T-helper 17 cell (primary cell): ENCODE data around the gene SMCR8. TPM values are rescaled to one million over a fixed set of nuclear protein-coding genes. Genes with fewer than 3 reads are reported as not detected.
"Not testable (repeated sequence)": the region's sequence is repeated elsewhere in the genome, so short reads cannot be mapped to it uniquely, and the experiment has no call there.

Source experiments
- ATAC-seq: fragments of 150-1000 bp; cut with Tn5 transposase; 2 replicates; pipeline ENCODE4 v1.10.0; 2021; ENCODE audit warnings: mild to moderate bottlenecking, moderate library complexity
- DNase-seq, 3 donors: peaks; one replicate each; pipeline versions ENCODE4 v3.0.0 to v3.0.0-alpha.2; 2020 to 2021
- H3K9me3 ChIP-seq: one replicate; pipeline ENCODE4 v1.7.0; 2013; ENCODE audit warnings: low read length, mild to moderate bottlenecking; ENCODE audit not compliant: control insufficient read depth, poor library complexity, severe bottlenecking
- H3K27ac Mint-ChIP-seq: one replicate; pipeline ENCODE4 v1.8.0; 2022; ENCODE audit warnings: mild to moderate bottlenecking, moderate library complexity, mixed read lengths
- H3K27me3 Mint-ChIP-seq: one replicate; pipeline ENCODE4 v1.8.0; 2022; ENCODE audit warnings: mixed read lengths
- H3K36me3 Mint-ChIP-seq: one replicate; pipeline ENCODE4 v1.8.0; 2022; ENCODE audit warnings: low read depth, mixed read lengths
- H3K4me1 Mint-ChIP-seq: one replicate; pipeline ENCODE4 v1.8.0; 2022; ENCODE audit warnings: mild to moderate bottlenecking, mixed read lengths
- H3K4me3 Mint-ChIP-seq: one replicate; pipeline ENCODE4 v1.8.0; 2022; ENCODE audit warnings: mild to moderate bottlenecking, moderate library complexity, mixed read lengths
- total RNA-seq, 4 donors: library from RNA in 2 of 4; stranded (reverse) in 2 of 4; gene quantifications; one replicate each; pipeline ENCODE4 v1.2.3 and lab custom pipeline; 2022 to 2026

Gene SMCR8
- total RNA-seq, 2 donors from 2014 or later = 37.9 to 51.6 TPM

GRCh38 chr17:18339933-18340332 is 24.8 kb downstream of the SMCR8 start:
- Mint-ChIP-seq H3K36me3 (peaks cover 5% of the 10 kb centered on the region), H3K27me3 (no peaks in the 10 kb centered on the region), H3K27ac (no peak overlapping the region), H3K4me3 (no peak overlapping the region), H3K4me1 (peaks cover 2% of the 10 kb centered on the region)
- no peak for ATAC-seq
- DNase-seq = no peak
- H3K9me3 ChIP-seq = no peaks in the 10 kb centered on the region

- Mint-ChIP-seq H3K36me3 (peaks cover 3% of the 10 kb centered on the region), H3K27ac (peak overlapping the region; percentile 6), H3K27me3 (no peaks in the 10 kb centered on the region), H3K4me1 (peaks cover 2% of the 10 kb centered on the region), H3K4me3 (no peak overlapping the region)
- no peak for DNase-seq
- ATAC-seq = no peak
- H3K9me3 ChIP-seq = no peaks in the 10 kb centered on the region
Observed at GRCh38 chr17:18344021-18344420, 28.9 kb downstream of the SMCR8 start.

- no peaks in the 10 kb centered on the region for H3K36me3 Mint-ChIP-seq
- H3K27me3 Mint-ChIP-seq = no peaks in the 10 kb centered on the region
- H3K4me1 Mint-ChIP-seq = no peaks in the 10 kb centered on the region
- ATAC-seq (no peak), DNase-seq (no peak)
- no peaks in the 10 kb centered on the region for H3K9me3 ChIP-seq
- no peak overlapping the region for H3K4me3 Mint-ChIP-seq
- H3K27ac Mint-ChIP-seq = no peak overlapping the region
Observed at GRCh38 chr17:18353541-18353940, 38.4 kb downstream of the SMCR8 start.

GRCh38 chr17:18356624-18357023 is 41.5 kb downstream of the SMCR8 start:
- no peak for ATAC-seq
- H3K9me3 ChIP-seq = no peaks in the 10 kb centered on the region
- Mint-ChIP-seq H3K4me1 (no peaks in the 10 kb centered on the region), H3K4me3 (no peak overlapping the region), H3K27ac (no peak overlapping the region), H3K27me3 (no peaks in the 10 kb centered on the region), H3K36me3 (no peaks in the 10 kb centered on the region)
- no peak for DNase-seq

DNA sequence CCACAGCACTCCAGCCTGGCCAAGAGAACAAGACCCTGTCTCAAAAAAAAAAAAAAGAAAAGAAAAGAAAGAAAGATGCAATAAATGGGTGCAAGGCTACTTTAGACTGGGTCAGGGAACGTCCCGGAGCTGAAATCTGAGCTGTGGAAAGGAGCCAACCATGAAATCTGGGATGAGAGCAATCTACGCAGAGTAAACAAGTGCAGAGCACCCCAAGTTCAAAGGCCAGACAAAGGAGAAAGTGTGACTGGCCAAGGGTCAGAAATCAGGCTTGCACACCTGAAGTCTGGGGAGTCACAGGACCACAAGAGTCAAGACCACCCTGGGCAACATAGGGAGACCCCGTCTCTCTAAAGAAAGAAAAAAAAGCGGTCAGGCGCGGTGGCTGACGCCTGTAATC is 45.4 kb downstream of the SMCR8 start:
- peaks cover 13% of the 10 kb centered on the region for H3K4me1 Mint-ChIP-seq
- no peak for ATAC-seq
- H3K36me3 Mint-ChIP-seq = no peaks in the 10 kb centered on the region

DNA sequence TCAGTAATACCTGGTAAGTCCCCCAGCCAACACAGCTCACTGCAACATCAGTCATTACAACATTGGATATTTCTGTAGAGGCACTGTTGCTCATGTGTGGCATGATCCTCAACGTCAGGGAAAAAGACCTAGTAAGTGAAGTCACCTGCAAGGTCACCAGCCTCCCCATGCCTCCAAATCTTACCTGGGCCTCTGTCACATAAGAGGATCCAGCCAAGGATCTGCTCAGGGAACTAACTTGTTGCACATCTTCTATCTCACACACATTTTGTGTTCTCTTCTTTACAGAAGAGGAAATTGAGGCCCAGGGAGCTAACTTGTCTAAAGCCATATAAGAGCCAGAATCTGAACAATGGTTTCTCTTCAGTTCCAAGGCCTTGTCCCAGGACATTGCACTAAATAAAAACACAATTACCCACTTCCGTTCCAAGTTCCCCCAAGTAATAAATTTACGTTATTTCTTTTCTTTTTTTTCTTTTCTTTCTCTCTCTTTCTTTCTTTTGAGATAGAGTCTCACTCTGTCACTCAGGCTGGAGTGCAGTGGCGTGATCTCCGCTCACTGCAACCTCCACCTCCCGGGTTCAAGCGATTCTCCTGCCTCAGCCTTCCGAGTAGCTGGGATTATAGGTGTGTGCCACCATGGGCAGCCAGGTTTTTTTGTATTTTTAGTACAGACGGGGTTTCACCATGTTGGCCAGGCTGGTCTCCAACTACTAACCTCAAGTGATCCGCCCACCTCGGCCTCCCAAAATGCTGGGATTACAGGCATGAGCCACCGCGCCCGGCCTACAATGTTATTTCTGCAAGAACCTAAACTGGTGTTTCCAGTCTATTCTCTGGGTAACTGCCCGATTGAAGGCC is 47.0 kb downstream of the SMCR8 start:
- DNase-seq (no peak), ATAC-seq (no peak)
- no peaks in the 10 kb centered on the region for H3K27me3 Mint-ChIP-seq
- no peaks in the 10 kb centered on the region for H3K36me3 Mint-ChIP-seq
- H3K27ac Mint-ChIP-seq = peak overlapping the region; percentile 45
- peaks cover 13% of the 10 kb centered on the region for H3K4me1 Mint-ChIP-seq
- peak overlapping the region; percentile 95 for H3K4me3 Mint-ChIP-seq
- no peaks in the 10 kb centered on the region for H3K9me3 ChIP-seq

More for the DNA sequence above, 45.4 kb downstream of the SMCR8 start:
- no peak for DNase-seq
- Mint-ChIP-seq H3K4me3 (no peak overlapping the region), H3K27me3 (no peaks in the 10 kb centered on the region), H3K27ac (no peak overlapping the region)
- no peaks in the 10 kb centered on the region for H3K9me3 ChIP-seq

DNA sequence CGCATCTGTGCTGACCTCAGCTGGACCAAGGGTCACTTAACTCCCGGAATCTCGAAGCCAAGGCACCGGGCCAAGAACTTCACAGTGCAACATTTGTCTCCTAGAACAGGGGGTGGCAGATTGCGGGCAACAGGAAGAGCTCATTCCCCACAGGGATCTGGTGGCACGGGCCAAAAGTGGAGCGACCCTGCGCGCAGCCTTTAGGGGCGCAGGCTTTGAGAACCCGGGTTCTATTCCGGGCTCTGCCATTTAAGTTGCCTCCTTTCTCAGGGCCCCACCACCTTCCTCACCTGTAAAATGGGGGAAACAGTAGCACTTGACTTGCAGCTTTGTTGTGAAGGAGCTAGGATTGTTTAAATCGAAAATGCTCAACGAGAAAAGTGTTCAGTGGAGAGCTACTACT is 47.6 kb downstream of the SMCR8 start:
- H3K4me3 Mint-ChIP-seq = peak overlapping the region; percentile 95
- peaks cover 13% of the 10 kb centered on the region for H3K4me1 Mint-ChIP-seq
- no peaks in the 10 kb centered on the region for H3K36me3 Mint-ChIP-seq
- H3K9me3 ChIP-seq = no peaks in the 10 kb centered on the region
- DNase-seq = no peak
- H3K27ac Mint-ChIP-seq = peak overlapping the region; percentile 45
- ATAC-seq = no peak
- no peaks in the 10 kb centered on the region for H3K27me3 Mint-ChIP-seq

GRCh38 chr17:18363101-18364049 is 48.3 kb downstream of the SMCR8 start, which contains the start of gene SHMT1:
Gene SHMT1 (minus strand): TSS chr17:18363550. CDS start chr17:18355981, 7,569 bp downstream.
- no peaks in the 10 kb centered on the region for H3K27me3 Mint-ChIP-seq
- H3K36me3 Mint-ChIP-seq = peaks cover 1% of the 10 kb centered on the region
- ATAC-seq = peak; percentile 100

DNA sequence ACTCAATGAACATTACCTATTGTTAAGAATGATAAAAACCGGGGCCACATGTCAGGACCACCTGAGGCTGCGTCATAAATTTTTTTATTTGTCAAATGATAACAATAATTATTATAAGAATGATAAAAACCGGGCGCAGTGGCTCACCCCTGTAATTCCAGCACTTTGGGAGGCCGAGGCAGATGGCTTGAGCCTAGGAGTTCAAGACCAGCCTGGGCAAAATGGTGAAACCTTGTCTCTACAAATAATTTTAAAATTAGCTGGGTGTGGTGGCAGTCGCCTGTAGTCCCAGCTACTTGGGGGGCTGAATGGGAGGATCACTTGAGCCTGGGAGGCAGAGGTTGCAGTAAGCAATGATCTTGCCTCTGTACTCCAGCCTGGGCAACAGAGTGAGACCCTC is 49.1 kb downstream of the SMCR8 start:
- Mint-ChIP-seq H3K4me3 (no peak overlapping the region), H3K27me3 (no peaks in the 10 kb centered on the region), H3K4me1 (peaks cover 13% of the 10 kb centered on the region), H3K36me3 (peaks cover 3% of the 10 kb centered on the region), H3K27ac (no peak overlapping the region)
- H3K9me3 ChIP-seq = no peaks in the 10 kb centered on the region
- ATAC-seq = no peak
- DNase-seq = no peak

More at GRCh38 chr17:18363101-18364049, 48.3 kb downstream of the SMCR8 start, which contains the start of gene SHMT1:
- H3K27ac Mint-ChIP-seq = peak within 1 kb of the TSS; percentile 45
- peaks cover 13% of the 10 kb centered on the region for H3K4me1 Mint-ChIP-seq
- peak within 1 kb of the TSS; percentile 95 for H3K4me3 Mint-ChIP-seq
- H3K9me3 ChIP-seq = no peaks in the 10 kb centered on the region
- peak; percentile 87 to 90 (median 87) for DNase-seq

DNA sequence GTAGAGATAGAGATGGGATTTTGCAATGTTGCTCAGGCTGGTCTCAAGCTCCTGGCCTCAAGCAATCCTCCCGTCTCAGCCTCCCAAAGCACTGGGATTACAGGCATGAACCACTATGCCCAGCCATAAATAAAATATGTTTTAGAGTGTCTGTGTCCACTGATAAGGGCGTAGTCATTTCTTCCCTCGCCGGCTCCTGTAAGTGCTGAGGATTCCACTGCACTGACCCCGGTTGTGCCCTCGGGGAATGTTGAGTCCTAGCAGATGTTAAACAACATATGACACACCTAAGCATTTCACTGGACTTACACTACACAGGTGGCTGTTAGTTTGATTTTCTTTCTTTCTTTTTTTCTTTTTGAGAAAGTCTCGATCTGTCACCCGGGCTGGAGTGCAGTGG is 53.9 kb downstream of the SMCR8 start:
- H3K4me1 Mint-ChIP-seq = peaks cover 9% of the 10 kb centered on the region
- peaks cover 5% of the 10 kb centered on the region for H3K36me3 Mint-ChIP-seq
- ATAC-seq = no peak
- DNase-seq = no peak
- H3K9me3 ChIP-seq = no peaks in the 10 kb centered on the region
- no peak overlapping the region for H3K4me3 Mint-ChIP-seq
- peaks cover 20% of the 10 kb centered on the region for H3K27me3 Mint-ChIP-seq
- H3K27ac Mint-ChIP-seq = no peak overlapping the region

GRCh38 chr17:18370761-18371160 is 55.7 kb downstream of the SMCR8 start:
- no peaks in the 10 kb centered on the region for H3K9me3 ChIP-seq
- DNase-seq = no peak
- H3K27ac Mint-ChIP-seq = no peak overlapping the region
- peaks cover 9% of the 10 kb centered on the region for H3K4me1 Mint-ChIP-seq
- H3K27me3 Mint-ChIP-seq = peaks cover 20% of the 10 kb centered on the region
- H3K4me3 Mint-ChIP-seq = no peak overlapping the region
- ATAC-seq = no peak
- H3K36me3 Mint-ChIP-seq = peaks cover 5% of the 10 kb centered on the region

- no peak overlapping the region for H3K4me3 Mint-ChIP-seq
- H3K9me3 ChIP-seq = no peaks in the 10 kb centered on the region
- no peak for ATAC-seq
- peaks cover 20% of the 10 kb centered on the region for H3K27me3 Mint-ChIP-seq
- peaks cover 9% of the 10 kb centered on the region for H3K4me1 Mint-ChIP-seq
- peaks cover 5% of the 10 kb centered on the region for H3K36me3 Mint-ChIP-seq
- DNase-seq = no peak
- no peak overlapping the region for H3K27ac Mint-ChIP-seq
Observed at GRCh38 chr17:18371455-18371854, 56.4 kb downstream of the SMCR8 start.

- not testable (repeated sequence) for DNase-seq, H3K36me3 Mint-ChIP-seq, ATAC-seq, H3K9me3 ChIP-seq, H3K4me3 Mint-ChIP-seq, H3K4me1 Mint-ChIP-seq, H3K27ac Mint-ChIP-seq
- peaks cover 20% of the 10 kb centered on the region for H3K27me3 Mint-ChIP-seq
Observed at GRCh38 chr17:18373181-18373580, 58.1 kb downstream of the SMCR8 start.
